ENCODE data around the gene TXNRD2. TPM values are rescaled to one million over a fixed set of nuclear protein-coding genes. Genes with fewer than 3 reads are reported as not detected.

The TXNRD2 gene
- total RNA-seq, 1 experiment from 2014 or later: 22.4 TPM

- Histone ChIP-seq H4K20me1 (ENCODE audit: insufficient read depth) (no peaks in the 10 kb centered on the region), H3K4me3 (no peak overlapping the region), H3F3A (ENCODE audit: insufficient read depth, low read depth) (no peaks in the 10 kb centered on the region), H3K36me3 (ENCODE audit: low read depth) (no peaks in the 10 kb centered on the region), H3K27me3 (ENCODE audit: insufficient read depth, low read depth) (no peaks in the 10 kb centered on the region), H3K4me1 (replicated peaks; ENCODE audit: insufficient read depth) (no peaks in the 10 kb centered on the region), H2AFZ (no peak overlapping the region), H3K79me2 (ENCODE audit: low read depth) (no peaks in the 10 kb centered on the region), H3K9me2 (ENCODE audit: insufficient read depth) (no peaks in the 10 kb centered on the region), H3K27ac (no peak overlapping the region), H3K4me2 (no peak overlapping the region), H3K9me3 (ENCODE audit: insufficient read depth, low read depth) (no peaks in the 10 kb centered on the region)
- CTCF ChIA-PET: interaction anchor here (0.5 kb wide), 1 partner anchor 42 kb away, joined by 3 read pairs; no protein-coding TSS in a partner anchor
- DNase-seq: no peak
- POLR2A ChIA-PET (ENCODE audit: unreplicated experiment): no interaction called here
- BruUV-seq (replicated peaks): no TSS peak
- intact Hi-C loops (cut with micrococcal nuclease; ENCODE audit: unreplicated experiment): no loop called here
- TF ChIP-seq CTCF (conservative IDR thresholded peaks at IDR 0.05): no peak
- no peak for TF ChIP-seq EZH2 (IDR thresholded peaks at IDR 0.05; ENCODE audit: low read depth)
Observed at GRCh38 chr22:19871023-19871844, 70.4 kb downstream of the TXNRD2 start.

- no peak for DNase-seq
- H3K4me1 ChIP-seq (replicated peaks; ENCODE audit: insufficient read depth): no peaks in the 10 kb centered on the region
- no peaks in the 10 kb centered on the region for H3K27me3 ChIP-seq (ENCODE audit: insufficient read depth, low read depth)
- no TSS peak for BruUV-seq (replicated peaks)
- H3K9me3 ChIP-seq (ENCODE audit: insufficient read depth, low read depth): no peaks in the 10 kb centered on the region
- POLR2A ChIA-PET (ENCODE audit: unreplicated experiment): no interaction called here
- H3K79me2 ChIP-seq (ENCODE audit: low read depth): no peaks in the 10 kb centered on the region
- H3K9me2 ChIP-seq (ENCODE audit: insufficient read depth): no peaks in the 10 kb centered on the region
- H3F3A ChIP-seq (ENCODE audit: insufficient read depth, low read depth): no peaks in the 10 kb centered on the region
- TF ChIP-seq EZH2 (IDR thresholded peaks at IDR 0.05; ENCODE audit: low read depth) (no peak), CTCF (conservative IDR thresholded peaks at IDR 0.05) (no peak)
- no peak overlapping the region for H3K27ac ChIP-seq
- no peak overlapping the region for H3K4me3 ChIP-seq
- no peak overlapping the region for H2AFZ ChIP-seq
- intact Hi-C loops (cut with micrococcal nuclease; ENCODE audit: unreplicated experiment): no loop called here
- CTCF ChIA-PET: no interaction called here
- H4K20me1 ChIP-seq (ENCODE audit: insufficient read depth): no peaks in the 10 kb centered on the region
- H3K4me2 ChIP-seq: no peak overlapping the region
- no peaks in the 10 kb centered on the region for H3K36me3 ChIP-seq (ENCODE audit: low read depth)
Observed at GRCh38 chr22:19870153-19871022, 71.2 kb downstream of the TXNRD2 start.

- no peaks in the 10 kb centered on the region for H3K4me1 ChIP-seq (replicated peaks; ENCODE audit: insufficient read depth)
- no peak overlapping the region for H2AFZ ChIP-seq
- H3F3A ChIP-seq (ENCODE audit: insufficient read depth, low read depth): no peaks in the 10 kb centered on the region
- H3K4me3 ChIP-seq: no peak overlapping the region
- POLR2A ChIA-PET (ENCODE audit: unreplicated experiment): no interaction called here
- no peaks in the 10 kb centered on the region for H3K36me3 ChIP-seq (ENCODE audit: low read depth)
- CTCF ChIA-PET: no interaction called here
- no peaks in the 10 kb centered on the region for H4K20me1 ChIP-seq (ENCODE audit: insufficient read depth)
- no TSS peak for BruUV-seq (replicated peaks)
- no peaks in the 10 kb centered on the region for H3K9me3 ChIP-seq (ENCODE audit: insufficient read depth, low read depth)
- DNase-seq: no peak
- H3K9me2 ChIP-seq (ENCODE audit: insufficient read depth): no peaks in the 10 kb centered on the region
- no peak overlapping the region for H3K4me2 ChIP-seq
- intact Hi-C loops (cut with micrococcal nuclease; ENCODE audit: unreplicated experiment): no loop called here
- TF ChIP-seq CTCF (conservative IDR thresholded peaks at IDR 0.05) (no peak), EZH2 (IDR thresholded peaks at IDR 0.05; ENCODE audit: low read depth) (no peak)
- no peak overlapping the region for H3K27ac ChIP-seq
- H3K79me2 ChIP-seq (ENCODE audit: low read depth): no peaks in the 10 kb centered on the region
- no peaks in the 10 kb centered on the region for H3K27me3 ChIP-seq (ENCODE audit: insufficient read depth, low read depth)
Observed at GRCh38 chr22:19869497-19870152, 72.0 kb downstream of the TXNRD2 start.

All from PC-9 (cell line).